Activated CD4-positive, alpha-beta T cell treated with anti-CD3 and anti-CD28 coated beads, Interleukin-2, amount 10 ng/mL, durations not matched to agents 24 days and 14 days (primary cell): ENCODE measurements around the gene NUP62. TPM values are rescaled to one million over a fixed set of nuclear protein-coding genes. Genes with fewer than 3 reads are reported as not detected.

Experiments used
- DNase-seq: peaks from one replicate; pipeline ENCODE4 v3.0.0; 2022
- H3K27ac Mint-ChIP-seq: one replicate; pipeline ENCODE4 v1.8.0; 2022; ENCODE audit warnings: mild to moderate bottlenecking, mixed read lengths
- H3K27me3 Mint-ChIP-seq: one replicate; pipeline ENCODE4 v1.8.0; 2022; ENCODE audit warnings: mixed read lengths
- H3K36me3 Mint-ChIP-seq: one replicate; pipeline ENCODE4 v1.8.0; 2022; ENCODE audit warnings: low read depth, mild to moderate bottlenecking, mixed read lengths
- H3K4me1 Mint-ChIP-seq: one replicate; pipeline ENCODE4 v1.8.0; 2021; ENCODE audit warnings: mixed read lengths
- H3K4me3 Mint-ChIP-seq: one replicate; pipeline ENCODE4 v1.8.0; 2022; ENCODE audit warnings: mild to moderate bottlenecking, moderate library complexity, mixed read lengths
- H3K9me3 Mint-ChIP-seq: one replicate; pipeline ENCODE4 v1.8.0; 2021; ENCODE audit warnings: mixed read lengths
- intact Hi-C: fragments of 100-400 bp; cut with micrococcal nuclease; formaldehyde crosslinking; loops from one replicate; pipeline ENCODE4 v1.15.1; 2023
- total RNA-seq: library from RNA; stranded (reverse); gene quantifications from 2 replicates; pipeline ENCODE4 v1.2.3, GENCODE V29; 2022

NUP62 gene
- total RNA-seq, 1 donor from 2014 or later = 217 TPM

GRCh38 chr19:49912965-49913685 is 16.2 kb downstream of the NUP62 start:
- Mint-ChIP-seq H3K9me3 (no peaks in the 10 kb centered on the region), H3K4me3 (peak overlapping the region; percentile 53), H3K27ac (peak overlapping the region; percentile 94), H3K27me3 (no peaks in the 10 kb centered on the region), H3K4me1 (peaks cover 61% of the 10 kb centered on the region), H3K36me3 (peaks cover 75% of the 10 kb centered on the region)
- intact Hi-C loops = no loop called here
- DNase-seq = no peak

- Mint-ChIP-seq H3K9me3 (no peaks in the 10 kb centered on the region), H3K4me3 (peak overlapping the region; percentile 72), H3K27ac (peak overlapping the region; percentile 94), H3K36me3 (peaks cover 78% of the 10 kb centered on the region), H3K4me1 (peaks cover 65% of the 10 kb centered on the region), H3K27me3 (no peaks in the 10 kb centered on the region)
- DNase-seq = peak; percentile 70
- intact Hi-C loops = loop anchor here (1.0 to 2.0 kb wide), 2 partner anchors 14 to 17 kb away; partner anchors contain the start of genes ATF5 and NUP62
Measured at GRCh38 chr19:49911381-49912145, 17.7 kb downstream of the NUP62 start.

- H3K36me3 Mint-ChIP-seq = peaks cover 81% of the 10 kb centered on the region
- intact Hi-C loops = loop anchor here (2.0 kb wide), 1 partner anchor 19 kb away; the partner anchor contains the start of genes ATF5 and NUP62
- peak overlapping the region; percentile 67 for H3K27ac Mint-ChIP-seq
- H3K4me1 Mint-ChIP-seq = peaks cover 65% of the 10 kb centered on the region
- H3K4me3 Mint-ChIP-seq = no peak overlapping the region
- no peaks in the 10 kb centered on the region for H3K9me3 Mint-ChIP-seq
- H3K27me3 Mint-ChIP-seq = no peaks in the 10 kb centered on the region
- no peak for DNase-seq
Measured at GRCh38 chr19:49910179-49910578, 19.1 kb downstream of the NUP62 start.

GRCh38 chr19:49908480-49909420 is 20.6 kb downstream of the NUP62 start:
- no peaks in the 10 kb centered on the region for H3K27me3 Mint-ChIP-seq
- peaks cover 68% of the 10 kb centered on the region for H3K36me3 Mint-ChIP-seq
- no peak overlapping the region for H3K27ac Mint-ChIP-seq
- intact Hi-C loops = no loop called here
- H3K4me3 Mint-ChIP-seq = no peak overlapping the region
- peaks cover 60% of the 10 kb centered on the region for H3K4me1 Mint-ChIP-seq
- no peak for DNase-seq
- H3K9me3 Mint-ChIP-seq = no peaks in the 10 kb centered on the region

GRCh38 chr19:49907745-49908446 is 21.4 kb downstream of the NUP62 start:
- no peak for DNase-seq
- H3K27ac Mint-ChIP-seq = peak overlapping the region; percentile 56
- intact Hi-C loops = no loop called here
- peaks cover 61% of the 10 kb centered on the region for H3K36me3 Mint-ChIP-seq
- H3K4me3 Mint-ChIP-seq = no peak overlapping the region
- peaks cover 56% of the 10 kb centered on the region for H3K4me1 Mint-ChIP-seq
- H3K27me3 Mint-ChIP-seq = no peaks in the 10 kb centered on the region
- no peaks in the 10 kb centered on the region for H3K9me3 Mint-ChIP-seq

GRCh38 chr19:49906879-49907564 is 22.3 kb downstream of the NUP62 start:
- peaks cover 51% of the 10 kb centered on the region for H3K4me1 Mint-ChIP-seq
- no peak overlapping the region for H3K4me3 Mint-ChIP-seq
- intact Hi-C loops = no loop called here

GRCh38 chr19:49904136-49904535 is 25.2 kb downstream of the NUP62 start:
- intact Hi-C loops = no loop called here
- peaks cover 43% of the 10 kb centered on the region for H3K4me1 Mint-ChIP-seq
- no peak overlapping the region for H3K4me3 Mint-ChIP-seq
- peaks cover 38% of the 10 kb centered on the region for H3K36me3 Mint-ChIP-seq
- H3K9me3 Mint-ChIP-seq = no peaks in the 10 kb centered on the region
- no peaks in the 10 kb centered on the region for H3K27me3 Mint-ChIP-seq
- no peak for DNase-seq
- peak overlapping the region; percentile 63 for H3K27ac Mint-ChIP-seq

More at GRCh38 chr19:49906879-49907564, 22.3 kb downstream of the NUP62 start:
- no peaks in the 10 kb centered on the region for H3K9me3 Mint-ChIP-seq
- no peak overlapping the region for H3K27ac Mint-ChIP-seq
- H3K36me3 Mint-ChIP-seq = peaks cover 56% of the 10 kb centered on the region
- H3K27me3 Mint-ChIP-seq = no peaks in the 10 kb centered on the region
- no peak for DNase-seq

- DNase-seq = peak; percentile 88
- H3K27ac Mint-ChIP-seq = peak within 1 kb of the TSS; percentile 100
- intact Hi-C loops = loop anchor here (1.0 kb wide), 5 partner anchors 14 to 84 kb away; partner anchors contain the start of genes AKT1S1, ATF5, FUZ and NUP62
- peak within 1 kb of the TSS; percentile 89 for H3K4me3 Mint-ChIP-seq
- peaks cover 51% of the 10 kb centered on the region for H3K4me1 Mint-ChIP-seq
- peaks cover 14% of the 10 kb centered on the region for H3K36me3 Mint-ChIP-seq
- no peaks in the 10 kb centered on the region for H3K9me3 Mint-ChIP-seq
- peaks cover 2% of the 10 kb centered on the region for H3K27me3 Mint-ChIP-seq
Measured at GRCh38 chr19:49896863-49897621, 32.3 kb downstream of the NUP62 start, which contains the start of gene IL4I1. Gene IL4I1 (minus strand): TSS chr19:49896887. CDS start chr19:49896160, 727 bp downstream.

GRCh38 chr19:49895566-49896297 is 33.6 kb downstream of the NUP62 start:
- peaks cover 14% of the 10 kb centered on the region for H3K36me3 Mint-ChIP-seq
- H3K27me3 Mint-ChIP-seq = peaks cover 2% of the 10 kb centered on the region
- peak overlapping the region; percentile 89 for H3K4me3 Mint-ChIP-seq
- peaks cover 52% of the 10 kb centered on the region for H3K4me1 Mint-ChIP-seq
- intact Hi-C loops = no loop called here
- peak overlapping the region; percentile 100 for H3K27ac Mint-ChIP-seq
- DNase-seq = peak; percentile 67
- H3K9me3 Mint-ChIP-seq = no peaks in the 10 kb centered on the region

GRCh38 chr19:49894879-49895565 is 34.3 kb downstream of the NUP62 start:
- H3K27ac Mint-ChIP-seq = peak overlapping the region; percentile 84
- peaks cover 50% of the 10 kb centered on the region for H3K4me1 Mint-ChIP-seq
- H3K36me3 Mint-ChIP-seq = peaks cover 18% of the 10 kb centered on the region
- intact Hi-C loops = no loop called here
- H3K9me3 Mint-ChIP-seq = no peaks in the 10 kb centered on the region
- DNase-seq = peak; percentile 70
- H3K4me3 Mint-ChIP-seq = peak overlapping the region; percentile 89
- peaks cover 2% of the 10 kb centered on the region for H3K27me3 Mint-ChIP-seq
